HL-60 (cell line): ENCODE measurements around the gene ALDH2.

Experiments
- GABPA ChIP-seq: IDR thresholded peaks from 2 replicates; pipeline ENCODE4 v1.6.1; 2012; ENCODE audit warnings: low read depth
- POLR2AphosphoS5 ChIP-seq: IDR thresholded peaks from 2 replicates; pipeline ENCODE4 v1.6.1; 2012; ENCODE audit warnings: low read depth
- REST ChIP-seq: IDR thresholded peaks from 2 replicates; pipeline ENCODE4 v1.6.1; 2012; ENCODE audit warnings: low read depth; ENCODE audit not compliant: insufficient replicate concordance
- SPI1 ChIP-seq: IDR thresholded peaks from 2 replicates; pipeline ENCODE4 v1.6.1; 2012; ENCODE audit warnings: low read depth, mild to moderate bottlenecking, borderline replicate concordance
- TF ChIP-seq, protein P1 (sequence below): IDR thresholded peaks from one replicate; pipeline ENCODE4 v1.5.1; 2011; ENCODE audit warnings: low read length, control low read depth, inconsistent platforms; ENCODE audit not compliant: insufficient read depth

DNA sequence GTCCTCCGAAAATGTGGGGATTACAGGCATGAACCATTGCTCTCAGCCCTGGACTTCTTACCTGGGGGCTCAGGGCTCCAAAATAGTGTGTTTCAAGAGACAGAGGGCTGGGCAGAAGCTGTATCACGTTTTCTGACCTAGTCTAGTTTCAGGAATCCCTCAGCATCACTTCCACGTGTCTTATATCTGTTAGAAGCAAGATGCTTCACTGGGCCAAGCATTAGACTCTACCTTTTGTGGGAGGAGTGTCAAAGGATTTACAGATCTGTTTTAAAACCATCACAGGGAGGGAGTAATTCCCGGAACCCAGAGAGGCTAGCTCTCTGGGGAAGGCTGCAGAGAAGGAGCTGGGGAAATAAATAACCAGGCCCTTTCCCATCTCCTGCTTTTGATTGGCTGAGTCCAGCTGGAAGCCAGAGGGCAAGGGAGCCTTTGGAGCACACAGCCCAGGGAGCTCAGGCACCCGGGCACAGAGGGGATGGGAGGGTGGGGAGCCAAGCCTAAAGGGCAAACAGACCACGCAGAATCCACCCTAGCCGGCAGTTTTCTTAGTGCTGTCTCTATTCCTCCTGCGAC is 33.3 kb upstream of the ALDH2 start:
- TF ChIP-seq, protein P1, sequence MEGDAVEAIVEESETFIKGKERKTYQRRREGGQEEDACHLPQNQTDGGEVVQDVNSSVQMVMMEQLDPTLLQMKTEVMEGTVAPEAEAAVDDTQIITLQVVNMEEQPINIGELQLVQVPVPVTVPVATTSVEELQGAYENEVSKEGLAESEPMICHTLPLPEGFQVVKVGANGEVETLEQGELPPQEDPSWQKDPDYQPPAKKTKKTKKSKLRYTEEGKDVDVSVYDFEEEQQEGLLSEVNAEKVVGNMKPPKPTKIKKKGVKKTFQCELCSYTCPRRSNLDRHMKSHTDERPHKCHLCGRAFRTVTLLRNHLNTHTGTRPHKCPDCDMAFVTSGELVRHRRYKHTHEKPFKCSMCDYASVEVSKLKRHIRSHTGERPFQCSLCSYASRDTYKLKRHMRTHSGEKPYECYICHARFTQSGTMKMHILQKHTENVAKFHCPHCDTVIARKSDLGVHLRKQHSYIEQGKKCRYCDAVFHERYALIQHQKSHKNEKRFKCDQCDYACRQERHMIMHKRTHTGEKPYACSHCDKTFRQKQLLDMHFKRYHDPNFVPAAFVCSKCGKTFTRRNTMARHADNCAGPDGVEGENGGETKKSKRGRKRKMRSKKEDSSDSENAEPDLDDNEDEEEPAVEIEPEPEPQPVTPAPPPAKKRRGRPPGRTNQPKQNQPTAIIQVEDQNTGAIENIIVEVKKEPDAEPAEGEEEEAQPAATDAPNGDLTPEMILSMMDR: no peak
- TF ChIP-seq REST (no peak), GABPA (no peak), POLR2AphosphoS5 (no peak), SPI1 (no peak)
